Stimulated activated naive B cell treated with anti-CD40 and anti-IgM and Interleukin-4, amounts not matched to agents 10 μg/mL and 1 μg/mL and 100 μg/mL, for 72 hours (primary cell): Measurements from ENCODE around the gene GPR37L1.
A peak's percentile ranks its signal among the peaks of the same experiment; 100 is the strongest.
"Not testable (repeated sequence)": the region's sequence is repeated elsewhere in the genome, so short reads cannot be mapped to it uniquely, and the experiment has no call there.

Source experiments
- ATAC-seq, 2 donors: fragments of 150-1000 bp; cut with Tn5 transposase; replicated peaks; 2 replicates each; pipeline ENCODE4 v1.10.0; 2021; ENCODE audit warnings: moderate library complexity in 1 of 2
- DNase-seq: peaks from one replicate; pipeline ENCODE4 v3.0.0; 2021
- H3K27ac Mint-ChIP-seq: one replicate; pipeline ENCODE4 v1.8.0; 2022; ENCODE audit warnings: mild to moderate bottlenecking, mixed read lengths
- H3K27me3 Mint-ChIP-seq, 2 donors: one replicate each; pipeline ENCODE4 v1.8.0; 2022; ENCODE audit warnings: mixed read lengths in 2 of 2
- H3K36me3 Mint-ChIP-seq, 2 donors: one replicate each; pipeline ENCODE4 v1.8.0; 2022; ENCODE audit warnings: mixed read lengths in 2 of 2, mild to moderate bottlenecking in 1 of 2
- H3K4me1 Mint-ChIP-seq, 2 donors: one replicate each; pipeline ENCODE4 v1.8.0; 2022; ENCODE audit warnings: mixed read lengths in 2 of 2, mild to moderate bottlenecking in 1 of 2
- H3K4me3 Mint-ChIP-seq, 2 donors: one replicate each; pipeline ENCODE4 v1.8.0; 2022; ENCODE audit warnings: mild to moderate bottlenecking in 2 of 2, mixed read lengths in 2 of 2, moderate library complexity in 1 of 2
- H3K9me3 Mint-ChIP-seq, 2 donors: one replicate each; pipeline ENCODE4 v1.8.0; 2022; ENCODE audit warnings: mixed read lengths in 2 of 2, mild to moderate bottlenecking in 1 of 2

GPR37L1 gene

GRCh38 chr1:202134645-202135172 lies 12.0 kb downstream of the GPR37L1 start:
- H3K27ac Mint-ChIP-seq = no peak overlapping the region
- DNase-seq (no peak), ATAC-seq (no peak)
- H3K9me3 Mint-ChIP-seq = no peaks in the 10 kb centered on the region
- H3K4me3 Mint-ChIP-seq = no peak overlapping the region
- peaks cover 22 to 46% of the 10 kb centered on the region in 2 donors for H3K36me3 Mint-ChIP-seq
- peaks cover 7 to 15% of the 10 kb centered on the region in 2 donors for H3K4me1 Mint-ChIP-seq
- H3K27me3 Mint-ChIP-seq = no peaks in the 10 kb centered on the region

- H3K36me3 Mint-ChIP-seq = peaks cover 22 to 46% of the 10 kb centered on the region in 2 donors
Observed at GRCh38 chr1:202135221-202135721, 12.6 kb downstream of the GPR37L1 start.

GRCh38 chr1:202140833-202141232 lies 18.1 kb downstream of the GPR37L1 start:
- no peak for DNase-seq

More at GRCh38 chr1:202135221-202135721, 12.6 kb downstream of the GPR37L1 start:
- no peaks in the 10 kb centered on the region for H3K9me3 Mint-ChIP-seq
- H3K4me1 Mint-ChIP-seq = peaks cover 7 to 15% of the 10 kb centered on the region in 2 donors
- H3K4me3 Mint-ChIP-seq = no peak overlapping the region
- no peak overlapping the region for H3K27ac Mint-ChIP-seq
- H3K27me3 Mint-ChIP-seq = no peaks in the 10 kb centered on the region
- ATAC-seq = peak; percentile 89 to 95
- DNase-seq = peak; percentile 32

GRCh38 chr1:202141468-202141867 lies 18.8 kb downstream of the GPR37L1 start:
- H3K4me1 Mint-ChIP-seq = peaks cover 18 to 60% of the 10 kb centered on the region in 2 donors
- H3K27me3 Mint-ChIP-seq, DNase-seq, H3K27ac Mint-ChIP-seq, H3K4me3 Mint-ChIP-seq, ATAC-seq, H3K9me3 Mint-ChIP-seq: not testable (repeated sequence)
- peaks cover 6 to 12% of the 10 kb centered on the region in 2 donors for H3K36me3 Mint-ChIP-seq

More at GRCh38 chr1:202140833-202141232, 18.1 kb downstream of the GPR37L1 start:
- Mint-ChIP-seq H3K4me3 (no peak overlapping the region), H3K9me3 (no peaks in the 10 kb centered on the region), H3K36me3 (peaks cover 7 to 13% of the 10 kb centered on the region in 2 donors), H3K4me1 (peaks cover 18 to 54% of the 10 kb centered on the region in 2 donors), H3K27me3 (no peaks in the 10 kb centered on the region), H3K27ac (no peak overlapping the region)
- ATAC-seq = no peak

- peak; percentile 66 to 70 for ATAC-seq
- peaks cover 8 to 9% of the 10 kb centered on the region in 2 donors for H3K36me3 Mint-ChIP-seq
- DNase-seq = no peak
- peaks cover 21 to 68% of the 10 kb centered on the region in 2 donors for H3K4me1 Mint-ChIP-seq
- peak overlapping the region; percentile 93 for H3K27ac Mint-ChIP-seq
- H3K9me3 Mint-ChIP-seq = no peaks in the 10 kb centered on the region
- H3K27me3 Mint-ChIP-seq = no peaks in the 10 kb centered on the region
- peak overlapping the region; percentile 91 to 93 for H3K4me3 Mint-ChIP-seq
Observed at GRCh38 chr1:202143011-202143767, 20.5 kb downstream of the GPR37L1 start.

DNA sequence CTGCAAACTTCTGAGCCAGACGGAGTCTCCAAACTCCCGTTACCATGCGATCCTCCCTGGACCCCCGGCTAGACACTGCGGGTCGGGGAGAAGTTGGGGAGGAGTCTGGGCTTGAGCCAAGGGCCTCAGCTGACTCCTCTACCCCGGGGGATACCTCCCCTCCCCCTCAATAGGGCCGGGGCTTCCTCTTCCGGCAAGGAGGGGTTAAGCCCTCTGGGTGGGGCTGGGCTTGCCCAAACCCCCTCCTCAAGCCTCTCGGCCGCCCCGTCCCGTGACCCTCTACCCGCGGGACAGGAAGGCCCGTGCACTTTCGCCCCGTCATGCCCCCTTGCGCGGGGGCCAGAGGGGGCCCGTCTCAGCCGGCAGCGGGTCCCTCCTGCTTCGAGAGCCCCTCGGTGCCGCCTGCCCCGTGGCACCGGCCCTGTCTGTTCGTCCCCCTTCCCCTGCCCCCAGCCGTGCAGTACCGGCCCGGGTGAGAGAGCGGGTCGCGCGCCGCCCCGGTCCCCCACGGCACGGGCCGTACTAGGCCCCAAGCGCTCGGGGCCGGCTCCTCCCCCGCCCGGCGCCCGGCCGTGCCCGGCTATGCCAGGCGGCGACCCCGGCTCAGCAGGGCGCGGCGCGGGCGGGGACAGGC lies 21.2 kb downstream of the GPR37L1 start:
- H3K27me3 Mint-ChIP-seq = no peaks in the 10 kb centered on the region
- H3K4me1 Mint-ChIP-seq = peaks cover 19 to 63% of the 10 kb centered on the region in 2 donors
- peak overlapping the region; percentile 91 to 93 for H3K4me3 Mint-ChIP-seq
- ATAC-seq (peak; percentile 62 to 69), DNase-seq (no peak)
- no peaks in the 10 kb centered on the region for H3K9me3 Mint-ChIP-seq
- H3K36me3 Mint-ChIP-seq = peaks cover 11% of the 10 kb centered on the region in 2 donors
- H3K27ac Mint-ChIP-seq = peak overlapping the region; percentile 93

- Mint-ChIP-seq H3K27me3 (no peaks in the 10 kb centered on the region), H3K27ac (peak within 1 kb of the TSS; percentile 93), H3K4me1 (peaks cover 19 to 60% of the 10 kb centered on the region in 2 donors), H3K4me3 (peak within 1 kb of the TSS; percentile 91 to 93), H3K9me3 (no peaks in the 10 kb centered on the region), H3K36me3 (peaks cover 14 to 15% of the 10 kb centered on the region in 2 donors)
- DNase-seq = peak; percentile 55
- peak; percentile 70 to 72 for ATAC-seq
Observed at GRCh38 chr1:202144402-202145067, 21.8 kb downstream of the GPR37L1 start, which contains the start of gene ARL8A. Gene ARL8A (minus strand): TSS chr1:202144737. CDS start chr1:202144572, 165 bp downstream.

- DNase-seq = no peak
Observed at GRCh38 chr1:202145068-202145743, 22.5 kb downstream of the GPR37L1 start.

DNA sequence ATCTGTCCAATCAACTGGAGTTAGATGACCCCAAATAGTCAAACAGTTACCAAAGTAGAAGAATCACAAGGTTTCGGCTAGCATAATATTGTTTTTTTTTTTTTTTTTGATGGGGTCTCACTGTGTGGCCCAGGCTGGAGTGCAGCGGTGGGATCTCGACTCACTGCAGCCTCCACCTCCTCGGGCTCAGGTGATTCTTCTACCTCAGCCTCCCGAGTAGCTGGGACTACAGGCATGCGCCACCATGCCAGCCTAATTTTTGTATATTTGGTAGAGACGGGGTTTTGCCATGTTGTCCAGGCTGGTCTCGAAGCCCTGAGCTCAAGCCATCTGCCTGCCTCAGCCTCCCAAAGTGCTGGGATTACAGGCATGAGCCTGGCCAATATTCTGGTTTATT lies 23.0 kb downstream of the GPR37L1 start:
- not testable (repeated sequence) for DNase-seq, H3K27me3 Mint-ChIP-seq, H3K9me3 Mint-ChIP-seq, ATAC-seq
- H3K27ac Mint-ChIP-seq = peak overlapping the region; percentile 87
- H3K4me1 Mint-ChIP-seq = peaks cover 21 to 56% of the 10 kb centered on the region in 2 donors
- peak overlapping the region in 1 of 2 donors; percentile 91 for H3K4me3 Mint-ChIP-seq
- H3K36me3 Mint-ChIP-seq = peaks cover 17 to 20% of the 10 kb centered on the region in 2 donors

More at GRCh38 chr1:202145068-202145743, 22.5 kb downstream of the GPR37L1 start:
- peaks cover 19 to 60% of the 10 kb centered on the region in 2 donors for H3K4me1 Mint-ChIP-seq
- H3K4me3 Mint-ChIP-seq = peak overlapping the region; percentile 80 to 91
- H3K27me3 Mint-ChIP-seq = no peaks in the 10 kb centered on the region
- H3K9me3 Mint-ChIP-seq = no peaks in the 10 kb centered on the region
- H3K36me3 Mint-ChIP-seq = peaks cover 15 to 16% of the 10 kb centered on the region in 2 donors
- H3K27ac Mint-ChIP-seq = peak overlapping the region; percentile 87
- peak; percentile 19 to 41 for ATAC-seq

DNA sequence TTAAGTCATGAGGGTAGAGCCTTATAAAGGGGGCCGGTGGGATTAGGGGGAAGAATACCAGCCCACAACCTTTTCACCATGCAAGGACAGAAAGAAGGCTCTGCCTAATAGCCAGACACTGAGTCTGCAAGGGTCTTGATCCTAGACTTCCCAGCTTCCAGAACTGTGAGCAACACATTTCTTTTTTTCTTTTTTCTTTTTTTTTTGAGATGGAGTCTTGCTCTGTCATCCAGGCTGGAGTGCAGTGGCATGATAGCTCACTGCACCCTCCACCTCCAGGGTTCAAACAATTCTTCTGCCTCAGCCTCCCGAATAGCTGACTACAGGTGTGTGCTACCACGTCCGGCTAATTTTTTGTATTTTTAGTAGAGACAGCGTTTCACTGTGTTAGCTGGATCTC lies 23.6 kb downstream of the GPR37L1 start:
- Mint-ChIP-seq H3K27me3 (no peaks in the 10 kb centered on the region), H3K4me3 (no peak overlapping the region), H3K4me1 (peaks cover 23 to 51% of the 10 kb centered on the region in 2 donors), H3K27ac (peak overlapping the region; percentile 68), H3K9me3 (no peaks in the 10 kb centered on the region), H3K36me3 (peaks cover 23 to 25% of the 10 kb centered on the region in 2 donors)
- no peak for DNase-seq
- no peak for ATAC-seq

- Mint-ChIP-seq H3K27ac (no peak overlapping the region), H3K4me1 (peaks cover 20 to 50% of the 10 kb centered on the region in 2 donors), H3K27me3 (no peaks in the 10 kb centered on the region), H3K36me3 (peaks cover 24 to 28% of the 10 kb centered on the region in 2 donors), H3K4me3 (no peak overlapping the region), H3K9me3 (no peaks in the 10 kb centered on the region)
- ATAC-seq (no peak), DNase-seq (no peak)
Observed at GRCh38 chr1:202146993-202147392, 24.3 kb downstream of the GPR37L1 start.

GRCh38 chr1:202148391-202148790 lies 25.7 kb downstream of the GPR37L1 start:
- H3K9me3 Mint-ChIP-seq = no peaks in the 10 kb centered on the region
- H3K27me3 Mint-ChIP-seq = no peaks in the 10 kb centered on the region
- ATAC-seq (no peak), DNase-seq (no peak)
- no peak overlapping the region for H3K27ac Mint-ChIP-seq
- H3K36me3 Mint-ChIP-seq = peaks cover 33 to 37% of the 10 kb centered on the region in 2 donors
- no peak overlapping the region for H3K4me3 Mint-ChIP-seq
- peaks cover 14 to 37% of the 10 kb centered on the region in 2 donors for H3K4me1 Mint-ChIP-seq

DNA sequence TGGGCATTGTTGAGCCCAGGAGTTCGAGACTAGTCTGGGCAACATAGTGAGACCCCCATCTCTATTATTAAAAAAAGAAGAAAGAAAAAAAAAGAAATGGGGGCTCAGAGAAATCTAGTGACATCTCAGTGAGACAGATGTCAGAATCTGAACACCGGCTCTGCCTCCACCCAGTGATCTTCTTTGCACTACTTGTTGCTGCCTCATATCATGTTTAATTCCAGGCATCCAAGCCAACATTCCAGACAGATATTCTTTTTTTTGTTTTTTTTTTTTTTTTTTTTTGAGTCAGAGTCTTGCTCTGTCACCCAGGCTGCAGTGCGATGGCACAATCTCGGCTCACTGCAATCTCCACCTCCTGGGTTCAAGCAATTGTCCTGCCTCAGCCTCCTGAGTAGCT lies 26.8 kb downstream of the GPR37L1 start:
- Mint-ChIP-seq H3K27ac (no peak overlapping the region), H3K4me1 (peaks cover 13 to 33% of the 10 kb centered on the region in 2 donors), H3K36me3 (peaks cover 38 to 43% of the 10 kb centered on the region in 2 donors), H3K9me3 (no peaks in the 10 kb centered on the region), H3K4me3 (no peak overlapping the region), H3K27me3 (no peaks in the 10 kb centered on the region)
- ATAC-seq (no peak), DNase-seq (no peak)
